CD14-positive monocyte (primary cell): Measurements from ENCODE around the gene OSBPL2. TPM values are rescaled to one million over a fixed set of nuclear protein-coding genes. Genes with fewer than 3 reads are reported as not detected.

Experiments used
- DNase-seq, 3 donors: peaks; one replicate each; pipeline ENCODE4 v3.0.0-alpha.2; 2011 to 2022
- H2AFZ ChIP-seq: 2 replicates; pipeline ENCODE4 v1.6.0; 2012; ENCODE audit warnings: mild to moderate bottlenecking, low read depth, low read length, inconsistent platforms; ENCODE audit not compliant: insufficient read depth, poor library complexity, severe bottlenecking
- H3K27ac ChIP-seq, 2 donors: 1 replicate in 1 of 2; 2 replicates in 1 of 2; pipeline ENCODE4 v1.5.1; 2012 to 2013; ENCODE audit warnings: low read length in 2 of 2, control low read depth in 1 of 2, inconsistent platforms in 1 of 2, low read depth in 1 of 2, mild to moderate bottlenecking in 1 of 2
- H3K27me3 ChIP-seq, 2 donors: one replicate each; pipeline versions ENCODE4 v1.6.0 to v1.6.1; 2011 to 2013; ENCODE audit warnings: low read length in 2 of 2; ENCODE audit not compliant: control insufficient read depth in 2 of 2, insufficient read depth in 2 of 2
- H3K36me3 ChIP-seq, 2 donors: replicated peaks in 1 of 2; 1 replicate in 1 of 2; 2 replicates in 1 of 2; pipeline versions ENCODE4 v1.5.1 to v1.6.1; 2012 to 2013; ENCODE audit warnings: low read length in 2 of 2, control low read depth in 1 of 2, inconsistent platforms in 1 of 2, mild to moderate bottlenecking in 1 of 2; ENCODE audit not compliant: insufficient read depth in 2 of 2, control insufficient read depth in 1 of 2
- H3K4me1 ChIP-seq, 2 donors: 1 replicate in 1 of 2; 2 replicates in 1 of 2; pipeline versions ENCODE4 v1.5.1 to v1.6.1; 2012 to 2013; ENCODE audit warnings: low read length in 2 of 2, control low read depth in 1 of 2, inconsistent platforms in 1 of 2, mild to moderate bottlenecking in 1 of 2, moderate library complexity in 1 of 2; ENCODE audit not compliant: insufficient read depth in 2 of 2, control insufficient read depth in 1 of 2
- H3K4me2 ChIP-seq: replicated peaks from 2 replicates; pipeline ENCODE3; 2012; ENCODE audit warnings: low read length, moderate library complexity, mild to moderate bottlenecking; ENCODE audit not compliant: poor library complexity, severe bottlenecking; ENCODE audit errors: extremely low read depth
- H3K4me3 ChIP-seq, 3 experiments: fragments of 200-600 bp in 1 of 3; sonication (generic) in 1 of 3; replicated peaks in 1 of 3; 1 replicate in 2 of 3; 2 replicates in 1 of 3; pipeline ENCODE4 v1.5.1; 2011 to 2013; ENCODE audit warnings: low read length in 3 of 3, mild to moderate bottlenecking in 3 of 3, control low read depth in 2 of 3, low read depth in 2 of 3, inconsistent platforms in 1 of 3, moderate library complexity in 1 of 3
- H3K79me2 ChIP-seq: 2 replicates; pipeline ENCODE4 v1.6.0; 2012; ENCODE audit warnings: mild to moderate bottlenecking, control low read depth, inconsistent platforms, low read length, moderate library complexity; ENCODE audit not compliant: insufficient read depth
- H3K9ac ChIP-seq: 2 replicates; pipeline ENCODE4 v1.6.0; 2017; ENCODE audit warnings: low read length, mild to moderate bottlenecking; ENCODE audit not compliant: insufficient read depth, poor library complexity, severe bottlenecking
- H3K9me3 ChIP-seq, 2 donors: replicated peaks in 1 of 2; 1 replicate in 1 of 2; 2 replicates in 1 of 2; pipeline versions ENCODE4 v1.5.1 to v1.6.1; 2012 to 2013; ENCODE audit warnings: low read length in 2 of 2, control low read depth in 1 of 2; ENCODE audit not compliant: control insufficient read depth in 1 of 2, insufficient read depth in 1 of 2
- H4K20me1 ChIP-seq: 2 replicates; pipeline ENCODE4 v1.6.0; 2012; ENCODE audit warnings: mild to moderate bottlenecking, low read length, control low read depth, moderate library complexity; ENCODE audit not compliant: insufficient read depth
- H3K27ac Mint-ChIP-seq, 7 donors: one replicate each; pipeline ENCODE4 v1.8.0; 2020; ENCODE audit warnings: mild to moderate bottlenecking in 7 of 7, mixed read lengths in 7 of 7, moderate library complexity in 6 of 7, inconsistent platforms in 2 of 7
- H3K27me3 Mint-ChIP-seq, 3 donors: one replicate each; pipeline ENCODE4 v1.8.0; 2021 to 2022; ENCODE audit warnings: low read depth in 3 of 3, mild to moderate bottlenecking in 3 of 3, mixed read lengths in 3 of 3, moderate library complexity in 3 of 3, inconsistent platforms in 1 of 3
- H3K36me3 Mint-ChIP-seq, 2 donors: one replicate each; pipeline ENCODE4 v1.8.0; 2020; ENCODE audit warnings: mixed read lengths in 2 of 2, inconsistent platforms in 1 of 2, mild to moderate bottlenecking in 1 of 2
- H3K4me1 Mint-ChIP-seq: one replicate; pipeline ENCODE4 v1.8.0; 2020; ENCODE audit warnings: mild to moderate bottlenecking, mixed read lengths
- H3K4me3 Mint-ChIP-seq, 2 donors: one replicate each; pipeline ENCODE4 v1.8.0; 2020; ENCODE audit warnings: mild to moderate bottlenecking in 2 of 2, mixed read lengths in 2 of 2, moderate library complexity in 1 of 2
- H3K9me3 Mint-ChIP-seq, 7 donors: one replicate each; pipeline ENCODE4 v1.8.0; 2020 to 2022; ENCODE audit warnings: mixed read lengths in 7 of 7, mild to moderate bottlenecking in 6 of 7, moderate library complexity in 6 of 7, inconsistent platforms in 2 of 7
- CTCF ChIP-seq: fragments of 200-600 bp; IDR thresholded peaks from one replicate; pipeline ENCODE4 v1.8.0; 2022; ENCODE audit warnings: antibody characterized with exemption, mild to moderate bottlenecking
- WGBS: methylation state at CpG from one replicate; pipeline ENCODE4 v1.1.5; 2013; ENCODE audit warnings: missing lambda C conversion rate; ENCODE audit not compliant: insufficient coverage; 5-methylcytosine and 5-hydroxymethylcytosine counted together
- intact Hi-C, 2 donors: fragments of 100-400 bp; cut with micrococcal nuclease; formaldehyde crosslinking; loops; one replicate each; pipeline versions ENCODE4 v1.15.0 to v1.15.1; 2023
- polyA plus RNA-seq, 3 donors: library from polyadenylated mRNA; depleted of rRNA in 1 of 3; unstranded in 2 of 3; stranded (reverse) in 1 of 3; fragments of 300-500 nt in 2 of 3; fragments of >200 nt in 1 of 3; fragmentation: Illumina TruSeq in 2 of 3; gene quantifications; 1 replicate in 2 of 3; 2 replicates in 1 of 3; pipeline ENCODE4 v1.2.3, GENCODE V29; 2012 to 2021

OSBPL2 gene
- polyA plus RNA-seq, 3 donors = 12.9 to 29.1 (median 17.9) TPM

DNA sequence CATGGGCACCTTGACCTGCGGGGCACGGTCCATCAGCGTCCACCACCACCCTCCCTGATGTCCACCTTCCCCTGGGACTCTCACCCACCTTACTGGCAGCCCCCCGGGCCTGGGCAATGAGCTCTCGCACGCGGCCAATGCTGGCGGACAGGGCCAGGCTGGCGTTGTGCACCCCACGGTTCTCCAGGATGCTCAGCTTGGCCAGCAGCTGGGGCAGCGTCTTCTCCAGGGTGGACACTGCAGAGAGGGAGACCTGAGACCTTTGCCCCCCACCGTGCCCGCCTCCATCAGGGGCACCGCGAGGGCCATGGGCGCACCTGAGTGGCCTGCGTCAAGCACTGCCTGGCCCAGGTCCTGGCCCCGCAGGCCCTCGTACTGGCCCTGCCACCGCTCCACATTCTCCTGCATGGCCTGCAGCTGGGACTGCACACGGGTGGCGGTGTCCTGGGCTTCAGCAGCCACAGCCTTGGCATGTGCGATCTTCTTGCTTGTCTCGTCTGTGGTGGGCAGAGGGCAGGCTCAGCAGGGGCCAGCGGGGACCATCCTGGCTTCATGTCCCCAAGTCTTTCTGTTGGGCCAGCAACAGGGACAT, 76.5 kb downstream of the OSBPL2 start:
- no peaks in the 10 kb centered on the region for H3K27me3 ChIP-seq
- H3K27me3 Mint-ChIP-seq = peaks cover 0 to 2% (median 2%) of the 10 kb centered on the region in 3 donors

GRCh38 chr20:62315773-62316172, 77.5 kb downstream of the OSBPL2 start:
- no peaks in the 10 kb centered on the region for H3K36me3 Mint-ChIP-seq
- Histone ChIP-seq H3K4me3 (no peak overlapping the region), H2AFZ (no peak overlapping the region), H3K4me1 (no peaks in the 10 kb centered on the region), H3K79me2 (no peaks in the 10 kb centered on the region), H3K4me2 (no peak overlapping the region), H3K9ac (no peak overlapping the region), H3K36me3 (no peaks in the 10 kb centered on the region), H3K27ac (no peak overlapping the region), H3K9me3 (peaks cover 0 to 5% of the 10 kb centered on the region in 2 donors), H3K27me3 (no peaks in the 10 kb centered on the region), H4K20me1 (no peaks in the 10 kb centered on the region)
- no peak for DNase-seq
- TF ChIP-seq CTCF = no peak
- no peak overlapping the region for H3K4me3 Mint-ChIP-seq
- H3K27ac Mint-ChIP-seq = no peak overlapping the region
- H3K4me1 Mint-ChIP-seq = no peaks in the 10 kb centered on the region
- H3K27me3 Mint-ChIP-seq = peaks cover 0 to 2% (median 2%) of the 10 kb centered on the region in 3 donors
- H3K9me3 Mint-ChIP-seq = peaks cover 0 to 5% (median 0%) of the 10 kb centered on the region in 7 donors
- 97% methylated on average over 11 of the region's 12 CpGs for WGBS
- intact Hi-C loops = no loop called here

More for the DNA sequence above, 76.5 kb downstream of the OSBPL2 start:
- no peak overlapping the region for H2AFZ ChIP-seq
- H4K20me1 ChIP-seq = no peaks in the 10 kb centered on the region
- H3K4me3 ChIP-seq = no peak overlapping the region
- Mint-ChIP-seq H3K4me3 (no peak overlapping the region), H3K36me3 (peaks cover 0 to 2% of the 10 kb centered on the region in 2 donors), H3K27ac (peak overlapping the region in 1 of 7 donors; percentile 65), H3K9me3 (peaks cover 0 to 5% (median 0%) of the 10 kb centered on the region in 7 donors), H3K4me1 (no peaks in the 10 kb centered on the region)
- intact Hi-C loops = no loop called here
- WGBS = 92% methylated on average over 24 of the region's 25 CpGs
- no peak for DNase-seq
- H3K27ac ChIP-seq = no peak overlapping the region
- H3K9ac ChIP-seq = no peak overlapping the region
- no peaks in the 10 kb centered on the region for H3K79me2 ChIP-seq
- TF ChIP-seq CTCF = no peak
- H3K4me2 ChIP-seq = no peak overlapping the region
- no peaks in the 10 kb centered on the region for H3K36me3 ChIP-seq
- H3K9me3 ChIP-seq = peaks cover 0 to 5% of the 10 kb centered on the region in 2 donors
- H3K4me1 ChIP-seq = no peaks in the 10 kb centered on the region
